ENCODE data around the gene LGALS9B. TPM values are rescaled to one million over a fixed set of nuclear protein-coding genes. Genes with fewer than 3 reads are reported as not detected.
"Not testable (repeated sequence)": the region's sequence is repeated elsewhere in the genome, so short reads cannot be mapped to it uniquely, and the experiment has no call there.

Gene LGALS9B
- total RNA-seq (1 to 10 TPM in 2 of 7 donors, under 1 TPM in 2, not detected in 3; 0.73 to 1.7 (median 1.1) TPM), polyA plus RNA-seq (under 1 TPM in 2 of 3 donors, not detected in 1; 0.33 to 0.38 TPM)
- long read RNA-seq, donor 1, result 0 reads
- long read RNA-seq, donor 2, result 0 reads

- H3K4me3 ChIP-seq; H3K27me3 ChIP-seq (replicated peaks in 1 of 7); DNase-seq; intact Hi-C loops (cut with DNase I; ENCODE audit: low total_unique reads); H3K36me3 ChIP-seq; H3K27ac ChIP-seq; H3K4me1 ChIP-seq; H3K9me3 ChIP-seq: not testable (repeated sequence)
- 25 to 40% methylated on average over 1 of the region's 4 CpGs; no CpG with 5 or more reads in 3 of the 5 donors for WGBS, 5 donors
Observed at GRCh38 chr17:20467447-20467846, at the start of gene LGALS9B. Gene LGALS9B (minus strand): TSS chr17:20467539. CDS start chr17:20467470, 69 bp downstream.

- H3K4me3 ChIP-seq; H3K9me3 ChIP-seq; H3K27me3 ChIP-seq (replicated peaks in 1 of 7); H3K27ac ChIP-seq; H3K36me3 ChIP-seq; intact Hi-C loops (cut with DNase I; ENCODE audit: low total_unique reads); H3K4me1 ChIP-seq: not testable (repeated sequence)
- WGBS, 5 donors, result 79 to 92% (median 80%) methylated on average over 2 to 15 of the region's 17 CpGs
- DNase-seq, result peak; percentile 67
Observed at GRCh38 chr17:20516986-20517385, 49.6 kb upstream of the LGALS9B start.

GRCh38 chr17:20515099-20515498, 47.8 kb upstream of the LGALS9B start:
- H3K27ac ChIP-seq; intact Hi-C loops (cut with DNase I; ENCODE audit: low total_unique reads); H3K9me3 ChIP-seq; H3K4me3 ChIP-seq; H3K36me3 ChIP-seq; H3K27me3 ChIP-seq (replicated peaks in 1 of 7); H3K4me1 ChIP-seq: not testable (repeated sequence)
- DNase-seq, result peak; percentile 45
- 81 to 96% (median 89%) methylated on average over 7 to 9 of the region's 10 CpGs for WGBS, 5 donors

- H3K4me1 ChIP-seq; H3K36me3 ChIP-seq; intact Hi-C loops (cut with DNase I; ENCODE audit: low total_unique reads); H3K9me3 ChIP-seq; H3K27ac ChIP-seq; H3K27me3 ChIP-seq (replicated peaks in 1 of 7); H3K4me3 ChIP-seq: not testable (repeated sequence)
- 85 to 100% (median 100%) methylated on average over 2 to 3 of the region's 9 CpGs for WGBS, 5 donors
- peak; percentile 51 for DNase-seq
Observed at GRCh38 chr17:20513539-20513938, 46.2 kb upstream of the LGALS9B start.

GRCh38 chr17:20512378-20512777, 45.0 kb upstream of the LGALS9B start:
- WGBS, 5 donors, result no CpG with 5 or more reads among the region's 18 CpGs
- H3K27ac ChIP-seq; H3K9me3 ChIP-seq; DNase-seq; H3K4me3 ChIP-seq; intact Hi-C loops (cut with DNase I; ENCODE audit: low total_unique reads); H3K36me3 ChIP-seq; H3K4me1 ChIP-seq; H3K27me3 ChIP-seq (replicated peaks in 1 of 7): not testable (repeated sequence)

GRCh38 chr17:20511778-20512177, 44.4 kb upstream of the LGALS9B start:
- no CpG with 5 or more reads among the region's 8 CpGs for WGBS, 5 donors
- DNase-seq; intact Hi-C loops (cut with DNase I; ENCODE audit: low total_unique reads); H3K36me3 ChIP-seq; H3K4me1 ChIP-seq; H3K27me3 ChIP-seq (replicated peaks in 1 of 7); H3K4me3 ChIP-seq; H3K9me3 ChIP-seq; H3K27ac ChIP-seq: not testable (repeated sequence)

GRCh38 chr17:20505333-20505732, 38.0 kb upstream of the LGALS9B start:
- H3K4me1 ChIP-seq; H3K36me3 ChIP-seq; H3K4me3 ChIP-seq; H3K9me3 ChIP-seq; H3K27me3 ChIP-seq (replicated peaks in 1 of 7); intact Hi-C loops (cut with DNase I; ENCODE audit: low total_unique reads); H3K27ac ChIP-seq: not testable (repeated sequence)
- peak; percentile 58 for DNase-seq
- WGBS, 5 donors, result 72 to 100% (median 90%) methylated on average over 4 to 7 of the region's 16 CpGs; no CpG with 5 or more reads in 1 of the 5 donors

- WGBS, 5 donors, result 70 to 86% (median 83%) methylated on average over 3 of the region's 11 CpGs; no CpG with 5 or more reads in 2 of the 5 donors
- H3K4me1 ChIP-seq; intact Hi-C loops (cut with DNase I; ENCODE audit: low total_unique reads); H3K9me3 ChIP-seq; H3K36me3 ChIP-seq; H3K27me3 ChIP-seq (replicated peaks in 1 of 7); H3K27ac ChIP-seq; DNase-seq; H3K4me3 ChIP-seq: not testable (repeated sequence)
Observed at GRCh38 chr17:20504388-20505066, 37.2 kb upstream of the LGALS9B start.

- H3K27me3 ChIP-seq (replicated peaks in 1 of 7); intact Hi-C loops (cut with DNase I; ENCODE audit: low total_unique reads); H3K4me3 ChIP-seq; H3K4me1 ChIP-seq; DNase-seq; H3K27ac ChIP-seq; H3K9me3 ChIP-seq; H3K36me3 ChIP-seq: not testable (repeated sequence)
- 60 to 87% (median 73%) methylated on average over 3 to 9 of the region's 11 CpGs for WGBS, 5 donors
Observed at GRCh38 chr17:20501896-20502295, 34.6 kb upstream of the LGALS9B start.

- H3K27ac ChIP-seq; H3K9me3 ChIP-seq; DNase-seq; H3K4me1 ChIP-seq; H3K36me3 ChIP-seq; H3K4me3 ChIP-seq; intact Hi-C loops (cut with DNase I; ENCODE audit: low total_unique reads); H3K27me3 ChIP-seq (replicated peaks in 1 of 7): not testable (repeated sequence)
- 73 to 91% (median 83%) methylated on average over 4 of the region's 4 CpGs for WGBS, 5 donors
Observed at GRCh38 chr17:20500346-20500745, 33.0 kb upstream of the LGALS9B start.

GRCh38 chr17:20495420-20495819, 28.1 kb upstream of the LGALS9B start:
- whole genome bisulfite sequencing, 5 donors, result 65 to 72% (median 69%) methylated on average over 4 to 5 of the region's 5 CpGs; no CpG with 5 or more reads in 1 of the 5 donors
- intact Hi-C loops (cut with DNase I; ENCODE audit: low total_unique reads); H3K9me3 ChIP-seq; H3K4me3 ChIP-seq; H3K27me3 ChIP-seq (replicated peaks in 1 of 7); H3K36me3 ChIP-seq; H3K27ac ChIP-seq; H3K4me1 ChIP-seq: not testable (repeated sequence)
- DNase-seq, result peak; percentile 29
